ENCODE results near the gene FAM163B. TPM values are rescaled to one million over a fixed set of nuclear protein-coding genes. Genes with fewer than 3 reads are reported as not detected.

FAM163B gene
- total RNA-seq, result not detected in 2 replicates

GRCh38 chr9:133609311-133610098 is at the start of gene FAM163B:
FAM163B (minus strand) TSS chr9:133609389; CDS start chr9:133580223, 29,166 bp downstream.

GRCh38 chr9:133635533-133636531 is 26.6 kb upstream of the FAM163B start, which contains the start of gene DBH:
DBH (plus strand) TSS chr9:133636363; CDS start chr9:133636372, 9 bp downstream.

GRCh38 chr9:133534346-133535291 is 74.6 kb downstream of the FAM163B start, which contains the start of gene ADAMTSL2:
ADAMTSL2 (plus strand) TSS chr9:133534704; CDS start chr9:133536713, 2,009 bp downstream.

Other genes starting within 250 kb of the FAM163B start
- 459 and 569 TPM in 2 replicates for gene SURF4, start 233.3 kb downstream of the FAM163B start, total RNA-seq
- 1.2 TPM in 2 replicates for gene STKLD1, start 233.0 kb downstream of the FAM163B start, total RNA-seq
- 11.9 and 21.7 TPM in 2 replicates for gene REXO4, start 191.4 kb downstream of the FAM163B start, total RNA-seq
- gene ADAMTS13, start 187.0 kb downstream of the FAM163B start, total RNA-seq, result 2.2 and 6.0 TPM in 2 replicates
- gene CACFD1, start 149.4 kb downstream of the FAM163B start, total RNA-seq, result 8.7 and 13.4 TPM in 2 replicates
- gene SLC2A6, start 130.3 kb downstream of the FAM163B start, total RNA-seq, result 13.2 and 14.1 TPM in 2 replicates
- gene MYMK, start 84.4 kb downstream of the FAM163B start, total RNA-seq, result not detected in 2 replicates
- under 0.01 and 0.15 TPM in 2 replicates for gene ADAMTSL2, start 74.7 kb downstream of the FAM163B start, total RNA-seq
- not detected in 2 replicates for gene DBH, start 27.0 kb upstream of the FAM163B start, total RNA-seq
- 5.1 and 5.7 TPM in 2 replicates for gene SARDH, start 129.0 kb upstream of the FAM163B start, total RNA-seq

Data from smooth muscle cell of trachea (primary cell).